OCI-M2 (cell line): ENCODE data around the gene SSH2.
"Not testable (repeated sequence)": the region's sequence is repeated elsewhere in the genome, so short reads cannot be mapped to it uniquely, and the experiment has no call there.

Source experiments
- DNase-seq: peaks from one replicate; lab custom pipeline; 2025; ENCODE audit not compliant: unreplicated experiment; lab: John Stamatoyannopoulos, UW

SSH2 gene, protein sequence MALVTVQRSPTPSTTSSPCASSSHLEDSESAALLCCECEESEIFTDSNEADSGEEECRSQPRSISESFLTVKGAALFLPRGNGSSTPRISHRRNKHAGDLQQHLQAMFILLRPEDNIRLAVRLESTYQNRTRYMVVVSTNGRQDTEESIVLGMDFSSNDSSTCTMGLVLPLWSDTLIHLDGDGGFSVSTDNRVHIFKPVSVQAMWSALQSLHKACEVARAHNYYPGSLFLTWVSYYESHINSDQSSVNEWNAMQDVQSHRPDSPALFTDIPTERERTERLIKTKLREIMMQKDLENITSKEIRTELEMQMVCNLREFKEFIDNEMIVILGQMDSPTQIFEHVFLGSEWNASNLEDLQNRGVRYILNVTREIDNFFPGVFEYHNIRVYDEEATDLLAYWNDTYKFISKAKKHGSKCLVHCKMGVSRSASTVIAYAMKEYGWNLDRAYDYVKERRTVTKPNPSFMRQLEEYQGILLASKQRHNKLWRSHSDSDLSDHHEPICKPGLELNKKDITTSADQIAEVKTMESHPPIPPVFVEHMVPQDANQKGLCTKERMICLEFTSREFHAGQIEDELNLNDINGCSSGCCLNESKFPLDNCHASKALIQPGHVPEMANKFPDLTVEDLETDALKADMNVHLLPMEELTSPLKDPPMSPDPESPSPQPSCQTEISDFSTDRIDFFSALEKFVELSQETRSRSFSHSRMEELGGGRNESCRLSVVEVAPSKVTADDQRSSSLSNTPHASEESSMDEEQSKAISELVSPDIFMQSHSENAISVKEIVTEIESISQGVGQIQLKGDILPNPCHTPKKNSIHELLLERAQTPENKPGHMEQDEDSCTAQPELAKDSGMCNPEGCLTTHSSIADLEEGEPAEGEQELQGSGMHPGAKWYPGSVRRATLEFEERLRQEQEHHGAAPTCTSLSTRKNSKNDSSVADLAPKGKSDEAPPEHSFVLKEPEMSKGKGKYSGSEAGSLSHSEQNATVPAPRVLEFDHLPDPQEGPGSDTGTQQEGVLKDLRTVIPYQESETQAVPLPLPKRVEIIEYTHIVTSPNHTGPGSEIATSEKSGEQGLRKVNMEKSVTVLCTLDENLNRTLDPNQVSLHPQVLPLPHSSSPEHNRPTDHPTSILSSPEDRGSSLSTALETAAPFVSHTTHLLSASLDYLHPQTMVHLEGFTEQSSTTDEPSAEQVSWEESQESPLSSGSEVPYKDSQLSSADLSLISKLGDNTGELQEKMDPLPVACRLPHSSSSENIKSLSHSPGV (N-terminal part only)

DNA sequence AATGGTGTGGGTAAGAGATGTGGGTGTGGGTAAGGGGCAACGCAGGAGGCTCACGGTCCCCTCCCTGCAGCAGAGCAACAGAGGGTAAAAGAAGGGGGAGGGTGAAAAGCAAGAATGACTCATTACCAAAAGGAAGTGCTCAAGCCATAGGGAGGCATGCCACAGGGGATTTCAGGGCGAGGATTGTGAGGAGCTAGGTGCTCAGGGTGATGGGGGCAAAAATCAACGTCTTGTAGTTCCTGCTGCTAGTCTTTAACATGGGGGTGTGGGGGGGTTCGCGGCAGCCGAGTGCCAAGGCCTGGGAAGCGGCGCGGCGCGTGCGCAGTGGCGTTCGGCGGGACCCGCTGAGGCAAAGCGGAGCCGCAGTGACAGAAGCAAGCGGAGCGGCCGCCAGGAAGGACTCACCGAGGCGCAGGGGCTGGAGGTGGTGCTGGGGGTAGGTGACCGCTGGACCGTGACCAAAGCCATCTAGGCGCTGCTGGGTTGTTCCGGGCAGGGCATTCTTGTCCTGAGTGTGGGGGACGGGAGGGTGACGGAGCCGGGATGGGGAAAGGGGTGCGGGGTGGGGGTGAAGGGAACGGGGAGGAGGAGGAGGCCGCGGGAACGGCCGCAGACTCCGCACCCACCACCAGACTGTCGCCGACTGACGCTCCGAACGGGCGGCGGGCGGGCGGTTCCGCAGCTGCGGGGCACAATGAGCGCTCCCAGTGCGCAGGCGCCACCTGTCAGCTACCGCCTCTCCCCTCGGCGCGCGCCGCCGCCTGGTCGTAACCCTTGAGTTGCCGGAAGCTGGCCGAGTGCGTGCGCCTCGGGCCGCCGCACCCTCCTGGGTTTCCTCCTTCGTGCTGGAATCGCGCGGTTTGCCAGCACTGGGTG is at the start of gene SSH2:
Gene SSH2, minus strand, starts transcription at position 696 of the 876 bp plus-strand sequence. Its CDS starts 228 bp downstream, at position 468.
- DNase-seq: no peak

DNA sequence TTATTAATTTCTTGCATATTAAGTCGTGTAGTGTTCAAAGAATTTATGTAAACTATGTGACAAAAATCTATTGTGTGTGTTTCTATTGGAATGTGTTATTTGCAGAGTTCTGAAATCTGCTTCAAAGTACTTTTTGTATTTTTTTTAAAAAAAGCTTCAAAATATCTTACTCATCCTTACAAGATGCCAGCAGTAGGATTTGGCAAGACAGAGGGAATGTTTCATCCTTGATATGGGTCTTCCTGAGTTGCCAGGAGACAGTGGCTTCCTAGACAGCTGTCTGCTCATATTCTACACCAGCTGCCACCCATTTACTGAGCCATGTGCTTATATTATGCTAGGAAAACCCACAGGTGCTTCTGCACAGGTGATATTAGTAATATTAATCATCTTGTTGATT is 47.8 kb upstream of the SSH2 start:
- no peak for DNase-seq

DNA sequence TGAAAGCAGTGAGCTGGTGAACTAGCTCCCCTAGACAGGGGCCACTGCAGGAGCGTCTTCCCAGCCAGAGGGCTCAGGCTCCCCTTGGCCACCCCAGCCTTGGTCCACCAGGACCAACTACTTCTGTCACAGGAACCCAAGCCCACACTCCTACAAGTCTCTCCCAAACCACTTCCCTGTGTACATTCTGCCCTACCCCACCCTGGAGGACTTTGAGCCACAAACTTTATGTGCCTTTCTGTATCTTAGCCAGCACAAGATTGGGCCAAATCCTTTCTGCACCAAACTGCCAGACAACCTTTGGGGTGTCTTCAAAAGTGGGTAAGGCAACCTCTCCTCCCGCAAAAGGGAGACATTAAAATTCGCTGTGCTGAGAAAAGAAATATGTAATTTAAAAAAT is 43.0 kb upstream of the SSH2 start:
- DNase-seq: no peak

DNA sequence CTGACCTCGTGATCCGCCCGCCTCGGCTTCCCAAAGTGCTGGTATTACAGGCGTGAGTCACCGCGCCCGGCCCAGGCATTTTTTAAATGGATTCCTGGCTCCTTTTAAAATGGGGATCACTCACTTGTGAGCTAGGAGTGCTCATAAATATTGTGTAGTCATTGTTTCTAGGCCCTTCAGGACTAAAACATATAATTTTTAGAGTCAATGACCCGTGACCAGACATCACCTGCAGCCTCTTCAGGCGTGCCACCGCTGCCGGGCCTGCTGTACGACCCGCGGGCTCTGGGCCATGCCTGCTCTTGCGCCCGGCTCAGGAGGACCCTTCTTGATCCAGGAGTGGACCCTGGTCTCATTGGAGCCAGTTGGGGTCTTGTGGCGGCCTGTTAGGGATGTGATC is 42.2 kb upstream of the SSH2 start:
- no peak for DNase-seq

DNA sequence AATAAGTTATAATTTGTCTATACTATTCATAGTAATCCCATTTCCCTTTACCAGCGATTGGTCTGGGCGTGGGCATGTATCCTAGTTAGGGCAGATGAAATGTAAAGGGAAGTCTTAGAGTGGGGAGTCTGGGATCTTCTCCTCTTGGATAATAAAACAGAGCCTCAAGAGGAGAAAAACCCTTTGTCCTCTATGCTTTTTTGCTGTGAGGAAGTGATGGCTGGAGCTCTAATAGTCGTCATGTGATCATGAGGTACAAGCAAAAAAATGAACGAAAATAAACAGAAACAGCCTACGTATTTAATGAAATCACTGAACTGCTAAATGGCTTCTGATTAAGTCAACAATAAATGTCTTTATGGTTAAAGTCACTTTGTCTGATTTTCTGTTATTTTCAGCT is 38.2 kb upstream of the SSH2 start:
- DNase-seq: no peak

DNA sequence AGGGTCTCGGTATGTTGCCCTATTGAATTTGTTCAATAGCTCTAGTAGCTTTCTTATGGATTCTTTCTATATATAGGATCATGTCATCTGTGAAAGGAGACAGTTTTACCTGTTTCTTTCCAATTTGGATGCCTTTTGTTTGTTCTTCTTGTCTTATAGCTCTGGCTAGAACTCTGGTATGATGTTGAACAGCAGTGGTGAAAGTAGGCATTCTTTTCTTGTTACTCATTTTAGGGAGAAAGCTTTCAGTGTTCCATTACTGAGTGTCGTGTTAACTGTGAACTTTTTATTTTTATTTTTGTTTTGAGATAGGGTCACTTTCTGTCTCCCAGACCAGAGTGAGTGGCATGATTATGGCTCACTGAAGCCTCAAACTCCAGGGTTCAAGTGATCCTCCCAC is 32.6 kb upstream of the SSH2 start:
- DNase-seq: no peak

DNA sequence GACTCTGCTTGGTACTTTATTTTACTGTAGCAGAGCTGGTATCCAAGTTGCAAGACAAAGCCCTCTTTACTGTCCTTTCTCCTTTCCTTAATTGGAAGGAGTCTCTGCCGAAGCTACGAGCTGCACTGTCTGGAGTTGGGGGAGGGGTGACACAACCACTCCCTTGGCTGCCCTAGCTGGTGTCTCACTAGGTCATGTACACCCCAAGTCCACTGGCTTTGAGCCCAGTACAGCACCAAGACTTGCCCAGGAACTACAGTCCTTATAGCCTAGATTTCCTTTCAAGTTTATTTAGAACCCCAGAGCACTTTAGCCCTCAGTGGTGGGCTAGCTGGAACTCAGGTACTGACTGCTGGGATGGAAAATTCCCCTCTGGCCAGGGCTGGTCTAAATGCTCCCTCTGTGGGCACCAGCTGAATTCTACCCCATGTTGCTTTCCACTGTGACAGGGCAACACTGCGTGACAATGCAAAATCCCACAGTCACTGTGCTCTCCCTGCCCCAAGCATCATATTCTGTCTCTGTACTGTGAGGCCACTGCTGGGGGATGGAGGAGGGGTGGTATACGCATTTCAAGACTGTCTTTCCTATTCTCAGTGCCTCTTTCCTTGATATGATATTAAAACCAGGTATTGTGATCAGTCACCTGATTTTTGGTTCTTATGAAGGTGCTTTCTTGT is 29.8 kb upstream of the SSH2 start:
- DNase-seq: no peak

DNA sequence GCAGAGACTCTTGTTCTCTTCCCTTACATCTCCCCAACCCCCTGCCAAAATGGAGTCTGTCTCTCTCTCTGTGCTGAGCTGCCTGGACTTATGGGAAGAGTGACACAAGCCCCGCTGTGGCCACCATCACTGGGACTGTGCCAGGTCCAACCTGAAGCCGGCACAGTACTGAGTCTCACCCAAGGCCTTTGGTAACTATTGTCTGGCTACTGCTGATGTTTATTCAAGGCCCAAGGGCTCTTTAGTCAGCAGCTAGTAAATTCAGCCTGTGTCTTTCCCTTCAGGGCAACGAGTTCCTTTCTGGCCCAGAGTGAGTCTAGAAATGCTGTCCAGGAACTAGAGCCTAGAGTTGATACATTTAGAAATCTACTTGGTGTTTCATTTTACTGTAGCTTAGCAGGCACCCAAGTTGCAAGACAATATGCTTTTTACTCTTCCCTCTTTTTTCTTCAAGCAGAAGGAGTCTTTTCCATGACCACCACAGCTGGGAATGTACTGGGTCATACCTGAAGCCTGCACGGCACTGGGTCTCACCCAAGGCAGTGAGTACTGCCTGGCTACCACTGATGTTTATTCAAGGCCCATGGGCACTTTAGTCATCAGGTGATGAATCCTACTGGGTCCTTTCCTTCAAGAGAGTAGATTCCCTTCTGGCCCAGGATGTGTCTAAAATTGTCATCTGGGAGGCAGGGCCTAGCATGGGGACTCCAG is 29.1 kb upstream of the SSH2 start:
- DNase-seq: no peak

DNA sequence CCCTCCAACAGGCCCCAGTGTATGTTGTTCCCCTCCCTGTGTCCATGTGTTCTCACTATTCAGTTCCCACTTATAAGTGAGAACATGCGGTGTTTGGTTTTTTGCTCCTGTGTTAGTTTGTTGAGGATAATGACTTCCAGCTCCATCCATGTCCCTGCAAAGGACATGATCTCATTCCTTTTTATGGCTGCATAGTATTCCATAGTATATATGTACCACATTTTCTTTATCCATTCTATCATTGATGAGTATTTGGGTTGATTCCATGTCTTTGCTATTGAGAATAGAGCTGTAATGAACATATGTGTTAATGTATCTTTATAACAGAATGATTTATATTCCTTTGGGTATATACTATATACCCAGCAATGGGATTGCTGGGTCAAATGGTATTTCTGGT is 27.5 kb upstream of the SSH2 start:
- DNase-seq: not testable (repeated sequence)

DNA sequence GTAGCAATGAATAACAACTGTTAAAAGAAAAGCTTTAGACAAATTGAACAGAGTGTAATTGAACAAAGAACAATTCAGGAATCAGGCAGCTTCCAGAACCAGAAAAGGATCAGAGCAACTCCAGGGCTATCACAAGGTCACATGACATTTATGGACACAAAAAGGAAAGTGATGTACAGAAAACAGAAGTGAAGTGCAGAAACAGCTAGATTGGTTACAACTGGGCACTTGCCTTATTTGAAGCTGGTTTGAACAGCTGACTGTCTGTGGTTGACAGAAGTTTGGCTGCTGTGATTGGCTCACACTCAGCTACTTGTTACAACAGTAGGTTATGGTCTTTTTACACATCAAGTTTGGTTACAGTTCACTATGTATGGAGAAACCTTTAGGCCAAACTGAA is 26.2 kb upstream of the SSH2 start:
- DNase-seq: no peak

DNA sequence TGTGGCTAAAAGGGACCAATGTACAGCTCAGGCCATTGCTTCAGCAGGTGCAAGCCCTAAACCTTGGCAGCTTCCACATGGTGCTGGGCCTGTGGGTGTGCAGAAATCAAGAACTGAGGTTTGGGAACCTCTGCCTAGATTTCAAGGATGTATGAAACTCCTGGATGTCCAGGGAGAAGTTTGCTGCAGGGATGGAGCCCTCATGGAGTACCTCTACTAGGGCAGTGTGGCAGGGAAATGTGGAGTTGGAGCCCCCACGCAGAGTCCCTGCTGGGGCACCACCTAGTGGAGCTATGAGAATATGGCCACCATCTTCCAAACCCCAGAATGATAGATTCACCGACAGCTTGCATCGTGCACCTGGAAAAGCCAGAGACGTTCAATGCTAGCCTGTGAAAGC is 24.4 kb upstream of the SSH2 start:
- no peak for DNase-seq

DNA sequence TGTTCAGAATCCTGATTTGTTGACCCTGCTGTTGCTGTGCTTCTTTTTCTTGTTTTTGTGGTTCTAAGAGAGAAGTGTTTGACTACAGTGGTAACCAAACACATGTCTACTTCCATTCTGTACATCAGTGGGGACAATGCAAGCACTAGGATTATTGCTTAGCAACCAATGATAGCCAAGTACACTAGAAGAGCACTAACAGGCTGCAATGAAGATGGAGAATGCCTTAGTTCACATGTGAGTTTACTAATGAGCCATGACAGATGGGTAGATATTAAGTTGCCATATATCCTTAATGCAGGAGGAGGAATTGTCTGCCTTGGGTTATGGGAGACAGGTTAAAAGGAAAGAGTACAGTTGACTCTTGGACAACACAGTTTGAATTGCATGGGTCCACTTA is 19.7 kb upstream of the SSH2 start:
- no peak for DNase-seq

DNA sequence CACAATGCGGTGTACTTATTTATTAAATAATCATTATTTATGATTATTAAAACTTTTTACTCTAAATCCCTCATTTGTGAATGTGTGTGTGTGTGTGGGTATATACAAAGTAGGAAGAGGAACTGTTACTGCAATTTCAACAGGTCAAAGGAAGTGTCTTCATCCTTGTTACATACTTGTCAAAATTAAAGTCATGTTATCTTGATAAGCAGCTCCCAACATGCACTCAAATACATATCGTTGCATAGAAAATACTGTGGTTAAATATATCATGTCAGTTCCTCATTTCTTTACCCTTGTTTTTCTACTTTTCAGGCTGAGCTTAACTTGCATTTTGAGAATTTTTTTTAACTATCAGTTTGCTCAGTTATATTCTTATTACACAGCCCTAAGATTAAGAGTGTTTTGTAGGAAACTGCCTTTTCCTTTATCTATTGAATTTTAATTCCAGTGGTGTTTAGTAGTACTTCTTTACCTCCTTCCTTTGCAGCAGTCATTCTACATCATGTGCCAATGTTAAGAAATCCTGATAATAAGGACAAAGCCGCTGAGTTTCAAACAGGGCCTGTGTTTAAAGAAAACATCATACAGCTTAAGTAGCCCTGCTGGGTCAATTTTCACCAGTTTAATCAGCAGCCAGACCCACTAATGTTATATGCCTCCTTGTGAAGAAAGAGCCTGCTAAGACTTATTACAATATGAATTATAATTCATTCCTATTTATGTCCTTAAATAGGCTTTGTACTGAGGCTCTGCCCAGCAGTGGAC is 18.6 kb upstream of the SSH2 start:
- DNase-seq: no peak

DNA sequence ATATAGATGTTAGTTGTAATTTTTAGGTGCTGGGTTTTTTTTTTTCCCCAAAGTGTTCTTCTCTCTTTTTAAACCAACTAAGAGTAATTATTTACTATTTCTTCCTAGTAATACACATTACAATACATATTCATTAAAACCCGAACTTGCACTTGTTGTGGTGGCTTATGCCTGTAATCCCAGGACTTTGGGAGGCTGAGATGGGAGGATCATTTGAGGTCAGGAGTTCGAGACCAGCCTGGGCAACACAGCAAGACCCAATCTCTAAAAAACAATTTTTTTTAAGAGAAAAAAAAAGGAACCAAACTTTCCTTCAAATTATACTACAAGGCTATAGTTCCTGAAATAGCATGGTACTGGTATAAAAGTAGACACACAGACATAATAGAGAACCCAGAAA is 15.3 kb upstream of the SSH2 start:
- DNase-seq: no peak

DNA sequence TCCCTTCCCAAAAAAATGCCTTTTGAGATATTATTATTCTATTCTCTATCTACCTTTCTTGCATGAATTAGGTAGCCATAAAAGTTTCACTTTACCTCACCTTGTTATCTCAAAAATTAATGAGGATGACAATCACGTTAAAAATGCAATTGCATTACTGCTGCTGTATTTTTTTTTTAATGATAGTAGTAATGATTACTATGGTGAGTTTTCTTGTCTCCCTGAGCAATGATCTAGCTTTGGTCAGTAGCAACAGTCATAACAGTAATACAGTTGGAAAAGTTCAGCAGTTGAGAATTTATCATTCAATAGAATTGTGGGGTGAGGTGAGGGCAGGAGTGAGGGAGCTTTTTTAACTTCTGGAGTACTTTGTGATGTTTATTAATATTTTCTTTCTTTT is 11.3 kb upstream of the SSH2 start, which contains the start of gene EFCAB5:
Gene EFCAB5, plus strand, starts transcription at position 301 of the 400 bp plus-strand sequence. CDS start 163 bp downstream, outside the sequence.
- no peak for DNase-seq

DNA sequence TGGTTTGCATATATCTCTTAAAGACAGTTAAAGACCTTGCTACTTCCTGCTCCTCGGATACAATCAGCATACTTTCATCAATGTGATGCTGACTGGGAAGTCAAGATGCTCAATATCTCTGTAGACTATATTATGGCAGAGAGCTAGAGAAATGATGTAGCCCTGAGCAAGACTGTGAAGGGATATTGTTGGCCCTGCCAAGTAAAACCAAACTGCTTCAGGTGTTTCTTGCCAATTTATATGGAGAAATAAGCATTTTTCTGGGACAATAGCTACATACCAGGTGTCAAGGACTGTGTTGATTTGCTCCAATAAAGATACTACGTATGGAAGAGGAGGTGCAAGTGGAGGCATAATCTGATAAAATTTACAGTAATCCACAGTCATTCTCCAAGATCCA is 6.7 kb upstream of the SSH2 start:
- no peak for DNase-seq

DNA sequence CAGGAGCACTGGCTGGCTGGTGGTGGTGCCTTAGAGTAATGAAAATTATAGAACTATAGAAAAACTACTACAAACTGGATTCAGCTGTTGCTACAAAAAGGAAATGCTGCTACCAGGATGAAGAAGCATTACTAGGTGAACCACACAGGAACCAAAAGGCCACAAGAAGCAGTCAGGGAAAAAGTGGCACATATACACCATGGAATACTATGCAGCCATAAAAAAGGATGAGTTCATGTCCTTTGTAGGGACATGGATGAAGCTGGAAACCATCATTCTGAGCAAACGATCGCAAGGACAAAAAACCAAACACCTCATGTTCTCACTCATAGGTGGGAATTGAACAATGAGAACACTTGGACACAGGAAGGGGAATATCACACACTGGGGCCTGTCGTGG is 5.9 kb upstream of the SSH2 start:
- not testable (repeated sequence) for DNase-seq

DNA sequence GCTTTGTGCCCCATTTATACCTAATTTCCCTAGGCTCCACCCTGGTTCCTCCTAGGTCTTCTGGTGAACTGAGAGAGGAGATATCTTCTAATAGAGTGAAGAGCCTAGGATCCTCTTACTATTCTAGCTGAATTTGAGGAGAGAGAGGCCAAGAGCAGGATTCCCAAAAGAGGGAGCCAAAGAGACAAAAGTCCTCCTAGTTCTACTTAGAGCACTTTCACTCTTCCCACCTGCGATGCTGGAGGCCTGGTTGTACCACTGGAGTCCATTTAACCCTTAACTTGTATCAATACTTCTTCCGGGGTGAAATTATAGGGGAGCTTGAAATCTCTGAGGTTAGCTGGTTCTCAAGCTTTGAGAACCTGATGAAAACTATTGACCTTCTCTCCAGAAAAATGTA is 3.4 kb upstream of the SSH2 start:
- DNase-seq: no peak
